ENCODE measurements around the gene HIF1AN.
"Not testable (repeated sequence)": the region's sequence is repeated elsewhere in the genome, so short reads cannot be mapped to it uniquely, and the experiment has no call there.

Gene HIF1AN

GRCh38 chr10:100567826-100568225 lies 32.1 kb downstream of the HIF1AN start:
- no peak for DNase-seq

DNA sequence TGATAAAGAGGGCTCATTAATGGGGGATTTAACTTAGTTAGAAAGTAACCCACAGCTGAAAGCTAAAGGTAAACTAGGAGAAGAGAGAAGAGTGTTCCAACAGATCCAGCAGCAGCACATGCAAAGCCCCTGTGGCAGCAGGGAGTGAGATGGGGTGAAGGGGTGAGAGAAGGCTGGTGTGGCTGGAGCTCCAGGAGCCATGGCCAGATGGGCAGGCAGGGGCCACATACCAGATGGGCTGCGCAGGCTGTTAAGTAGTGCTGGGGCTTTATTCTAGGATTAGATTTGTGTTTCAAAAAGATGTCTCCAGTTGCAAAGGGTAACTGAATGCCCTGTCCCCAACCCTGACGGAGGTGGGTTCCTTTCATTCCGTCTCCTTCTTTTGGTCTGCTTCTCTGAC lies 33.2 kb downstream of the HIF1AN start:
- DNase-seq, result no peak

DNA sequence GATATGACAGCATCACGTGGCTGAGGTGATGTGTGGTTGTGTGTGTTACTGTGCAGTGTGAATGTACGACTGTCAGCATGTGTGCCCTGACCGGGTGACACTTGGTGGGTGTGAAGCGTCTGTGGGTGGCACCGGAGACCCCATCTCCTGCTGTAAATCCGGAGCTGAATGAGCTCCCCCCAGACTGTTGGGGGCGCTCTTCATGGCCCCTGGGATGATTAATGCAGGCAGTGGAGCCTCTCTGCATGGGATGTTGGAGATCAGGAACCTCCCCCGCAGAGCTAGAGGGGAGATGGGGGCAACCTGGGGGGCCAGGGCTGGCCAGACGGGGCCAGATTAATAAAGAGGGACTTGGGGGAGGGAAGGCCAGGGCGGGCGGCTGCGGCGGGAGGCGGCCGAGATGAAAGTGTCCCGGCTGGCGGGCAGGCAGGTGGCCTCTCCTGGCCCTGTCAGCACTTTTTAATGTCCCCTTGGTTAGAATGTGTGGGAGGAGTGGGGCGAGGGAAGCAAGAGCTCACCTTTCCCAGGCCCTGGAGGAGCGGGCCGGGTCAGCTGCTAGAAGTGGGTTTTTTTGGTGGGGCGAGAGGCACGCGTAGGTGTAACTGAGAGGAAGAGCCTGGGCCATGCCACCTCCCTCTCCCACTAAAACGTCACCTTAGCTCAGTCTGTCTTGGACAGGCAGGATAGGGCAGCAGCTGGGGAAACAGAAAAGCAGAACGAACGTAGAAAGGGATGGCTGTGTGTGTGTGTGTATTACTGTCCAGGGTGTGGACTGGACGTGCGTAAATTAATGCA lies 34.1 kb downstream of the HIF1AN start:
- DNase-seq, result no peak

- DNase-seq, result no peak
These were observed 34.8 kb downstream of the HIF1AN start for GRCh38 chr10:100570506-100570905.

GRCh38 chr10:100571084-100571856 lies 35.5 kb downstream of the HIF1AN start:
- no peak for DNase-seq

- not testable (repeated sequence) for DNase-seq
These were observed 39.4 kb downstream of the HIF1AN start for GRCh38 chr10:100575146-100575545.

DNA sequence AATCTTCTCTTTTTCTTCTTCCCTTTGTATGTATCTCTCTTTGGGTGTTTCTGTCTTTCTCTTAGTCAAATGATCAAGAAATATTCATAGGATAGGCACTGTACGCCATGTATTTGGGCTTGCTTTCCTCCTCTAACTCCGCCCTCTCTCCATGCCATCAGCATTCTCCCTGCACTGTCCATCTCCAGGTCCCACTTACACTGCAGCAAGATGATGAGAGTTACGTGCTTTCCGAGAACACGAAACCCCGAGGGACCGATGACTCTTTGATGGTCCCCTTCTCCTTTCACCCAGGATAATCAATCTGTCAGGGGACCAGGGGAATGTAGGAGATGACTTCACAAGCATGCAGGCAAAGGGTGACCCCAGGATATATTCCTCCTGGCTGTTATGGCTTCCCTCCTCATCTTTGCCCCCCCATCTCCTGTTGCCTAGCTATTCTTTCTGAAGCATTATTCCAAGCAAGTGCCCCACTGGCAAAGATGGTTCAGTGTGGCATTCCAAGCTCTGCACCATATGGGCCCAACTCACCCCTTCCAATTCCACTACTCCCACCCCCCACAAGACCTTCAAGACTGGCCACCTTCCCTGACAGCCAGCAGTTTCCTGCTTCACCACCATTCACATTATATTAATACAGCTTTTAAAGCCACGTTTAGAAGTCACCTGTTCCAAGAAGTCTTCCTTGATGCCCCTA lies 40.0 kb downstream of the HIF1AN start:
- no peak for DNase-seq

- DNase-seq, result no peak
These were observed 40.5 kb downstream of the HIF1AN start for GRCh38 chr10:100576282-100576635.

DNA sequence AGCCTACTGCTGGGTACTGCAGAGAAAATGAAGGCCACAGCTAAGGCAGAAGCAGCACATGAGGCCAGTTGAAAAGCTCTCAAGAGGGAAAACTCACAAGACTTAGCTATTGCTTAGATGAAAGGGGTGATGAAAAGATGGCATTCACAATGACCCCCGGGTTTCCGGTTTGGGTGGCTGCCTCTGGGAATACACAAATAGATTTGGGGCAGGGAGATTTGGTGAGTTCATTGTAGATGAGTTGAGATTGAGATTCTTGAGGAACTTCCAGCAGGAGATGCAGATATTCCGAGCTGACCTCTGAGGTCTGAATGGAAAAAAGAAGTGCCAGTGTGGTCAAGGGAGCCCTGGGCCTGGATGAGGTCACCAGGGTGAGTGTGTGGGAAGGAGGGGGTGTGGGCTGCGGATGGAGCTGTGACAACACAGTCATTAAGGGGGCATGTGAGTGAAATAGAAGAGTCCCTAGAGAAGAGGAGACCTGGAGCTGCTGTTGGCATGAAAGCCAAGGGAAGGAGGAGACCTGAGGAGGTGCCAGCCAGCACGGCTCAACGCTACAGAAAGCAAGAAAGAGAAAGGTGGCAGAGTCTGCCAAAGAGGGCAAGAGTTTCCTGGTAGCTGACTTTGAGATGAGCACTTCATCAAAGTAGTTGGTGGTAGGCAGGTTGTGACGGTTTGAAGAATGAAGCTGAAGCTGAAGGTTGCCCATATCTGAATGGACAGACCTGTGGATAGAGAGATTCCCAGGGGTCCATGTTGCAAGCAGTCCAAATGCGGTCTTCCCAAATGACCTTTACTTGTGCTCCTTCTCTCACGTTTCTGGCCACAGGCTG lies 43.7 kb downstream of the HIF1AN start:
- no peak for DNase-seq

DNA sequence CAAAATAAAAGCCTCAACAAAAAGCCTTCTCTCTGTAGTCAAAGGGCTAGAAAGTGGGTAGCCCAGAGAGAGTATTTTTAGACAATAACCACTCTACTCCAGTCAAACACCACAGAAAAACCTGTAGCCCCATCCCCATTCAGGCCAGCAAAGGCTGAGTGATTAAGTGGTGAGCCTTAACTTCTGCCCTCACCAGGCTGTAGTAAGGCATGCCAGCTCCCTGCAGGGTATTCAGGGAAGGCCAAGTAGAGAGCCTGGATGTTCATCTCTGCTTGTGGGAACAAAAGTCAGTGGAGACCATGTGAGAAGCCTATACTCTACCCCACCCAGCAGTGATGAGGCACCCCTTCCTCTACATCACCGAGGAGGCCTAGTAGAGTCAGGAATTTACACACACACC lies 51.2 kb downstream of the HIF1AN start:
- no peak for DNase-seq

GRCh38 chr10:100598166-100598565 lies 62.4 kb downstream of the HIF1AN start:
- no peak for DNase-seq

- DNase-seq, result no peak
These were observed 64.5 kb downstream of the HIF1AN start for GRCh38 chr10:100600218-100600617.

- no peak for DNase-seq
These were observed 71.7 kb downstream of the HIF1AN start for GRCh38 chr10:100607439-100607838.
